WERI-Rb-1 (cell line): ENCODE measurements around the gene DEPDC5.
"Not testable (repeated sequence)": the region's sequence is repeated elsewhere in the genome, so short reads cannot be mapped to it uniquely, and the experiment has no call there.

Source experiments
- DNase-seq: peaks from one replicate; pipeline ENCODE4 v3.0.0-alpha.2; 2020
- H3K27ac ChIP-seq: fragments of 250-450 bp; sonication (Bioruptor Pico); 2 replicates; pipeline ENCODE4 v1.5.1; 2020; ENCODE audit warnings: mild to moderate bottlenecking, moderate library complexity
- H3K27me3 ChIP-seq: fragments of 250-450 bp; sonication (Bioruptor Pico); 2 replicates; pipeline ENCODE4 v1.5.1; 2021; ENCODE audit warnings: mild to moderate bottlenecking, low read depth, moderate library complexity; ENCODE audit not compliant: insufficient read depth, severe bottlenecking
- H3K36me3 ChIP-seq: fragments of 250-450 bp; sonication (Bioruptor Pico); 2 replicates; pipeline ENCODE4 v1.5.1; 2020; ENCODE audit warnings: mild to moderate bottlenecking, moderate library complexity
- H3K4me3 ChIP-seq: 2 replicates; pipeline ENCODE4 v1.5.1; 2011; ENCODE audit warnings: low read depth, mild to moderate bottlenecking, control low read depth, low read length
- H3K9me3 ChIP-seq: fragments of 250-450 bp; sonication (Bioruptor Pico); 2 replicates; pipeline ENCODE4 v1.5.1; 2021; ENCODE audit warnings: mild to moderate bottlenecking, moderate library complexity; ENCODE audit not compliant: severe bottlenecking
- CTCF ChIP-seq: IDR thresholded peaks from 2 replicates; pipeline ENCODE4 v1.5.1; 2011; ENCODE audit warnings: low read depth, mild to moderate bottlenecking, control low read depth, inconsistent platforms, low read length

Gene DEPDC5

GRCh38 chr22:31764785-31765184, 11.0 kb downstream of the DEPDC5 start:
- no peak for TF ChIP-seq CTCF

GRCh38 chr22:31768422-31769059, 14.7 kb downstream of the DEPDC5 start:
- no peak for DNase-seq
- Histone ChIP-seq H3K27me3 (no peaks in the 10 kb centered on the region), H3K4me3 (no peak overlapping the region), H3K36me3 (peaks cover 44% of the 10 kb centered on the region), H3K9me3 (no peaks in the 10 kb centered on the region), H3K27ac (no peak overlapping the region)
- no peak for TF ChIP-seq CTCF

More at GRCh38 chr22:31764785-31765184, 11.0 kb downstream of the DEPDC5 start:
- no peak overlapping the region for H3K4me3 ChIP-seq
- H3K27me3 ChIP-seq = no peaks in the 10 kb centered on the region
- no peaks in the 10 kb centered on the region for H3K9me3 ChIP-seq
- H3K27ac ChIP-seq = no peak overlapping the region
- no peak for DNase-seq
- peaks cover 48% of the 10 kb centered on the region for H3K36me3 ChIP-seq

GRCh38 chr22:31773416-31773815, 19.6 kb downstream of the DEPDC5 start:
- Histone ChIP-seq H3K27me3 (no peaks in the 10 kb centered on the region), H3K9me3 (no peaks in the 10 kb centered on the region), H3K36me3 (peaks cover 22% of the 10 kb centered on the region), H3K4me3 (no peak overlapping the region), H3K27ac (no peak overlapping the region)
- DNase-seq = no peak
- TF ChIP-seq CTCF = no peak

GRCh38 chr22:31776231-31776630, 22.4 kb downstream of the DEPDC5 start:
- Histone ChIP-seq H3K27me3 (no peaks in the 10 kb centered on the region), H3K9me3 (no peaks in the 10 kb centered on the region), H3K4me3 (no peak overlapping the region), H3K36me3 (peaks cover 29% of the 10 kb centered on the region), H3K27ac (no peak overlapping the region)
- no peak for TF ChIP-seq CTCF
- DNase-seq = no peak

- TF ChIP-seq CTCF = no peak
- H3K36me3 ChIP-seq = peaks cover 13% of the 10 kb centered on the region
- no peaks in the 10 kb centered on the region for H3K9me3 ChIP-seq
- H3K27ac ChIP-seq = no peak overlapping the region
- no peak overlapping the region for H3K4me3 ChIP-seq
- no peaks in the 10 kb centered on the region for H3K27me3 ChIP-seq
- no peak for DNase-seq
These were observed 36.0 kb downstream of the DEPDC5 start for GRCh38 chr22:31789803-31790202.

GRCh38 chr22:31790240-31790639, 36.4 kb downstream of the DEPDC5 start:
- no peak for TF ChIP-seq CTCF
- Histone ChIP-seq H3K4me3 (no peak overlapping the region), H3K27ac (no peak overlapping the region), H3K27me3 (no peaks in the 10 kb centered on the region), H3K36me3 (peaks cover 10% of the 10 kb centered on the region), H3K9me3 (no peaks in the 10 kb centered on the region)
- DNase-seq = no peak

- not testable (repeated sequence) for H3K27me3 ChIP-seq, H3K27ac ChIP-seq, DNase-seq, H3K9me3 ChIP-seq, H3K4me3 ChIP-seq
- H3K36me3 ChIP-seq = peaks cover 46% of the 10 kb centered on the region
These were observed 45.5 kb downstream of the DEPDC5 start for GRCh38 chr22:31799358-31799757.
